Endodermal cell (in vitro differentiated cells): ENCODE data around the gene NXPE3. TPM values are rescaled to one million over a fixed set of nuclear protein-coding genes. Genes with fewer than 3 reads are reported as not detected.

Source experiments
- DNase-seq: peaks from one replicate; pipeline ENCODE4 v3.0.0-alpha.2; 2017
- H3K27ac ChIP-seq: 2 replicates; pipeline ENCODE4 v1.5.1; 2013; ENCODE audit warnings: mild to moderate bottlenecking, low read depth, low read length, moderate library complexity
- H3K27me3 ChIP-seq: 2 replicates; pipeline ENCODE4 v1.6.1; 2013; ENCODE audit warnings: mild to moderate bottlenecking, low read length, moderate library complexity; ENCODE audit not compliant: insufficient read depth, control insufficient read depth, poor library complexity, severe bottlenecking
- H3K36me3 ChIP-seq: 2 replicates; pipeline ENCODE4 v1.7.0; 2013; ENCODE audit warnings: mild to moderate bottlenecking, low read length, moderate library complexity; ENCODE audit not compliant: control insufficient read depth, insufficient read depth
- H3K4me1 ChIP-seq: one replicate; pipeline ENCODE4 v1.7.0; 2013; ENCODE audit warnings: low read length; ENCODE audit not compliant: control insufficient read depth, insufficient read depth
- H3K4me3 ChIP-seq: 2 replicates; pipeline ENCODE4 v1.5.1; 2013; ENCODE audit warnings: mild to moderate bottlenecking, low read length, moderate library complexity
- H3K9ac ChIP-seq: 2 replicates; pipeline ENCODE4 v1.6.1; 2013; ENCODE audit warnings: mild to moderate bottlenecking, low read length, moderate library complexity; ENCODE audit not compliant: poor library complexity, severe bottlenecking; ENCODE audit errors: extremely low read depth
- H3K9me3 ChIP-seq: 2 replicates; pipeline ENCODE4 v1.6.1; 2013; ENCODE audit warnings: mild to moderate bottlenecking, low read length, moderate library complexity; ENCODE audit not compliant: control insufficient read depth
- H3K27ac Mint-ChIP-seq: 2 replicates; pipeline ENCODE4 v1.8.0; 2020; ENCODE audit warnings: mixed read lengths
- H3K27me3 Mint-ChIP-seq: 2 replicates; pipeline ENCODE4 v1.8.0; 2021; ENCODE audit warnings: mild to moderate bottlenecking, mixed read lengths; ENCODE audit not compliant: insufficient read depth
- H3K36me3 Mint-ChIP-seq: 2 replicates; pipeline ENCODE4 v1.8.0; 2020; ENCODE audit warnings: low read depth, mixed read lengths
- H3K4me1 Mint-ChIP-seq: 2 replicates; pipeline ENCODE4 v1.8.0; 2020; ENCODE audit warnings: mixed read lengths
- H3K4me3 Mint-ChIP-seq: 2 replicates; pipeline ENCODE4 v1.8.0; 2020; ENCODE audit warnings: mild to moderate bottlenecking, moderate library complexity, mixed read lengths
- H3K9me3 Mint-ChIP-seq: 2 replicates; pipeline ENCODE4 v1.8.0; 2020; ENCODE audit warnings: mild to moderate bottlenecking, mixed read lengths
- CTCF ChIP-seq: fragments of 200-600 bp; sonication (generic); conservative IDR thresholded peaks from 2 replicates; pipeline ENCODE4 v1.5.0; 2021; ENCODE audit warnings: antibody characterized with exemption, mild to moderate bottlenecking
- WGBS, 2 experiments: methylation state at CpG; one replicate each; pipeline versions ENCODE4 v1.1.5 to v1.1.7; 2013; ENCODE audit warnings: missing lambda C conversion rate in 2 of 2, mixed read lengths in 1 of 2; ENCODE audit not compliant: insufficient coverage in 1 of 2, insufficient read length in 1 of 2; 5-methylcytosine and 5-hydroxymethylcytosine counted together
- total RNA-seq, 2 donors: library from RNA; stranded (reverse); fragmentation: NEBNext Ultra II Directional in 1 of 2; extraction: Animal tissue kit (Norgen Biotek cat#: 25700) in 1 of 2; gene quantifications; 2 replicates in 1 of 2; 3 replicates in 1 of 2; pipeline ENCODE4 v1.2.1, GENCODE V29; 2021

NXPE3 gene
- total RNA-seq, 2 donors from 2014 or later, result 6.9 to 7.7 TPM

DNA sequence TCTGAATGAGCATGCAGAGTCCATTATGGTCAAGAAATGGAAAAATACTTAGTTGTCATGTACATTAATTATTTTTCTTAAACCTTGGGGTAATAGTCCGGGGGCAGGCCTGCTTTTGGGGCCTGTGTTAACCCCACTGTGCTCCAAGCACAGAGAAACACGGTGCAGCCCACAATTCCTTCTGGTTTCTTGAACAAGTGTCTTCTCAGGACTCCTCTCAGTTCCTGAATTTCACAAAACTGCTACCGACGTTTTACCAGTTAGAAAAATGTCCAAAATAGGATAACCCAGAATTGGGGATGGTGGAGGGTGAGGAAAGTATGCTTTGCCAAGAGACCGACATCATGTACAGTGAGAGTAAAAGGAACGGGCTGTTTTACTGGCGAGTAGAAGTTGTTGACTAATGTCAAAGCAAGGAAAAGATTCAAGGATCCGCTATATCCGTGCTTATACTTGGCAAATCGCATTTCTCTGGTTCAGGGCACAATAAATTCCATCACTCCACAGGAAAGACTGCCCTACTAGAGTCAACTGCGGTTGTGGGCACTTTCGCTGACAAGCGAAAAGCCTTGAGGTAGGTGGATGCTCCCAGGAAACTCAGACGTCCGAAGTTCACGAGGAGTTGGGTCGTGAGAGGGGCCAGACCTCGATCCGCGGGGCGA lies 495 bp upstream of the NXPE3 start:
- Mint-ChIP-seq H3K9me3 (no peaks in the 10 kb centered on the region), H3K4me3 (peak overlapping the region; percentile 78), H3K27me3 (peaks cover 20% of the 10 kb centered on the region), H3K27ac (no peak overlapping the region), H3K4me1 (no peaks in the 10 kb centered on the region), H3K36me3 (peaks cover 6% of the 10 kb centered on the region)
- no peak for DNase-seq
- Histone ChIP-seq H3K4me1 (no peaks in the 10 kb centered on the region), H3K36me3 (no peaks in the 10 kb centered on the region), H3K27me3 (peaks cover 25% of the 10 kb centered on the region), H3K9ac (no peak overlapping the region), H3K9me3 (no peaks in the 10 kb centered on the region), H3K27ac (no peak overlapping the region), H3K4me3 (peak overlapping the region; percentile 72)
- 31 to 39% methylated on average over 15 to 21 of the region's 21 CpGs for WGBS, 2 experiments
- no peak for TF ChIP-seq CTCF

- Mint-ChIP-seq H3K4me3 (peak overlapping the region; percentile 78), H3K4me1 (no peaks in the 10 kb centered on the region), H3K9me3 (no peaks in the 10 kb centered on the region), H3K27ac (no peak overlapping the region), H3K27me3 (peaks cover 20% of the 10 kb centered on the region), H3K36me3 (peaks cover 7% of the 10 kb centered on the region)
- 42 to 79% methylated on average over 3 to 9 of the region's 9 CpGs for WGBS, 2 experiments
- H3K27me3 ChIP-seq, result peaks cover 25% of the 10 kb centered on the region
- no peaks in the 10 kb centered on the region for H3K9me3 ChIP-seq
- H3K27ac ChIP-seq, result no peak overlapping the region
- no peaks in the 10 kb centered on the region for H3K4me1 ChIP-seq
- TF ChIP-seq CTCF, result no peak
- peak overlapping the region; percentile 72 for H3K4me3 ChIP-seq
- no peak for DNase-seq
- H3K36me3 ChIP-seq, result no peaks in the 10 kb centered on the region
- H3K9ac ChIP-seq, result no peak overlapping the region
Measured at GRCh38 chr3:101779822-101780381, 891 bp downstream of the NXPE3 start.

DNA sequence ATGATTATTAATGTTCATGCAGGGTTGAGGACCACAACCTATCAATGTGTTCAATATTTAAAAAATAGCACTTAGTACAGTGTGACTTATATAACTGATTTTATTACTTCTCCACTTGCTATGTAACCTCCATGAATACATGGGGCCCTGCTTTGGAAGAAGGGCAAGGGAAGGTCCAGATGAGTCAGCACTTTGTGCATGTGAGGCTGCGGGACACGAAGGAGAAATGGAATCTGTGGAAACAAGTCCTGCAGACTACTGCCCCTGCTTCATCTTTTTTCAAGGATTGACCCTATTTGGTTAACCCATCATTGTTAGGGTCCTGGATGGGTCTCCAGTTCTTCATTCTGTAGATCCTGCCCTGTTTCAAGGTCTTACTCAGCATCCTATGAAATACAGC lies 1.6 kb downstream of the NXPE3 start:
- WGBS, 2 experiments, result 30 to 76% methylated on average over 2 of the region's 2 CpGs
- H3K4me1 Mint-ChIP-seq, result no peaks in the 10 kb centered on the region
- Histone ChIP-seq H3K27me3 (peaks cover 25% of the 10 kb centered on the region), H3K9me3 (no peaks in the 10 kb centered on the region), H3K27ac (no peak overlapping the region), H3K36me3 (no peaks in the 10 kb centered on the region), H3K4me3 (no peak overlapping the region), H3K4me1 (no peaks in the 10 kb centered on the region), H3K9ac (no peak overlapping the region)
- peaks cover 10% of the 10 kb centered on the region for H3K36me3 Mint-ChIP-seq
- H3K27me3 Mint-ChIP-seq, result peaks cover 20% of the 10 kb centered on the region
- no peaks in the 10 kb centered on the region for H3K9me3 Mint-ChIP-seq
- no peak for TF ChIP-seq CTCF
- no peak overlapping the region for H3K4me3 Mint-ChIP-seq
- no peak for DNase-seq
- H3K27ac Mint-ChIP-seq, result no peak overlapping the region
